ENCODE results near the gene PRR29. TPM values are rescaled to one million over a fixed set of nuclear protein-coding genes. Genes with fewer than 3 reads are reported as not detected.

Gene PRR29
- total RNA-seq, 2 experiments from 2014 or later, result 0.16 to 0.29 TPM

DNA sequence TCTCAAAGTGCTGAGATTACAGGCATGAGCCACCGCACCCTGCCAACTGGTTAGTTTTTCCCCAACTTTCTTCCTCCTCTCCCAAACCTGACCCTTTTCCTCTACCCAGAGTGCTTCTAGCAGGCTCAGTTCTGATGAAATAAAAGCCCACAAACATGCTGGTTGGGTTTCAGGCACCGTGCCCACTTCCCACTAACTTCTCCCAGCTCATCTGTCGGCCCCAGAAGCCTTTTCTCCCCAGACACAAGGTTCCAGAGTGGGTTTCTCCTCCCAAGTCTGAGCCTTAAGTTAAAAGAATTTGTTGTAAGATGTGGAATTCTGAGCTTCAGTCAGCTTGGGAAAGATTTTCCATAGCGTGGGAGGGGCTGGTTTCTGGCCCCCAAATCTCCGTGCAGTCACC is 13.9 kb upstream of the PRR29 start:
- no peak for DNase-seq (ENCODE audit: low spot score)
- H3K4me1 ChIP-seq (ENCODE audit: insufficient read depth, low read length, poor library complexity, severe bottlenecking), result no peaks in the 10 kb centered on the region
- H4K20me1 ChIP-seq (ENCODE audit: insufficient read depth, low read length), result no peaks in the 10 kb centered on the region
- TF ChIP-seq, protein P1, sequence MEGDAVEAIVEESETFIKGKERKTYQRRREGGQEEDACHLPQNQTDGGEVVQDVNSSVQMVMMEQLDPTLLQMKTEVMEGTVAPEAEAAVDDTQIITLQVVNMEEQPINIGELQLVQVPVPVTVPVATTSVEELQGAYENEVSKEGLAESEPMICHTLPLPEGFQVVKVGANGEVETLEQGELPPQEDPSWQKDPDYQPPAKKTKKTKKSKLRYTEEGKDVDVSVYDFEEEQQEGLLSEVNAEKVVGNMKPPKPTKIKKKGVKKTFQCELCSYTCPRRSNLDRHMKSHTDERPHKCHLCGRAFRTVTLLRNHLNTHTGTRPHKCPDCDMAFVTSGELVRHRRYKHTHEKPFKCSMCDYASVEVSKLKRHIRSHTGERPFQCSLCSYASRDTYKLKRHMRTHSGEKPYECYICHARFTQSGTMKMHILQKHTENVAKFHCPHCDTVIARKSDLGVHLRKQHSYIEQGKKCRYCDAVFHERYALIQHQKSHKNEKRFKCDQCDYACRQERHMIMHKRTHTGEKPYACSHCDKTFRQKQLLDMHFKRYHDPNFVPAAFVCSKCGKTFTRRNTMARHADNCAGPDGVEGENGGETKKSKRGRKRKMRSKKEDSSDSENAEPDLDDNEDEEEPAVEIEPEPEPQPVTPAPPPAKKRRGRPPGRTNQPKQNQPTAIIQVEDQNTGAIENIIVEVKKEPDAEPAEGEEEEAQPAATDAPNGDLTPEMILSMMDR (conservative IDR thresholded peaks at IDR 0.05; ENCODE audit: low read length), result no peak
- no peak for TF ChIP-seq EZH2phosphoT487 (IDR thresholded peaks at IDR 0.05; ENCODE audit: borderline replicate concordance, low read depth, low read length)
- CTCF ChIA-PET (ENCODE audit: unreplicated experiment), result no interaction called here
- intact Hi-C loops (cut with micrococcal nuclease; ENCODE audit: unreplicated experiment), result no loop called here
- POLR2A ChIA-PET, result no interaction called here
- no TSS peak for BruUV-seq (replicated peaks)
- no peaks in the 10 kb centered on the region for H3K79me2 ChIP-seq (ENCODE audit: insufficient read depth, low read depth, low read length)
- no peak overlapping the region for H3K27ac ChIP-seq (ENCODE audit: low read depth, low read length, poor library complexity, severe bottlenecking)
- peaks cover 17% of the 10 kb centered on the region for H3K9me3 ChIP-seq (ENCODE audit: low read length)
- H2AFZ ChIP-seq (ENCODE audit: low read length), result no peak overlapping the region
- no peaks in the 10 kb centered on the region for H3K9me2 ChIP-seq (ENCODE audit: insufficient read depth, low read length)
- no peaks in the 10 kb centered on the region for H3K36me3 ChIP-seq (ENCODE audit: insufficient read depth, low read length)
- H3K4me3 ChIP-seq (ENCODE audit: low read depth, low read length, poor library complexity, severe bottlenecking), result no peak overlapping the region
- no peak overlapping the region for H3K4me2 ChIP-seq (ENCODE audit: low read length)

DNA sequence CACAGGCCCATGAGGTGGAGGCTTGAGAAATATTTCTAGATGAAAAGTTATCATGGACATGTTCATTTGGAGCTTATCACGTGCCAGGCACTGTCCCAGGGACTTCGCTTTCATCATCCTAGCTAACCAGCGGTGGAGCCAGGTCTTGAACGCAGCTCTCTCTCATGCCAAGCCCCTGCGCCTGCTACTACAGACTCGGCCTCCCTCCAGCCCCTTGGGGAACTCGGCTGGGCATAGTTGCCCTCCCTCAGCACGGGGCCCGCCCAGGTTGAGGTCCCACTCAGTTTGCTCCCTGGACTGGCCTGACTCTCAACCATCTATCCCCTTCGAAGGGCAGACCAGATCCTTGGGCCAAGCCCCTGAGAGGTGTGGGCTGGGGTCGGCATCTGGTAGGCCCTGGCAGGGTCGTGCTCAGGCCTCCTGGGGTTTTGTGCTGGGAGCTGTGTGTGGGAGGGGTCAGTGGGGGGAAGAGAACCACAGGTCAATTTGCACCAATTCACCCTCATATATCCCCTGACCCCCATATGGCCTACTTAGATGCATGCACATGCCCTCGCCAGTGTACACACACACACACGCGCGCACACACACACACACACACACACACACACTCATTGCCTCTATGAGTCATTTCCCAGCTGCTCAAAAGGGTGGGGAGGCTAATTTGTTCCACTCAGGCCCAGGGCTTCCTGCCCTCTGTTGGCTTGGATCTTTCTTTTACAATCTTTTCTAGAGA is 13.3 kb upstream of the PRR29 start:
- BruUV-seq (replicated peaks), result no TSS peak
- Histone ChIP-seq H3K27ac (ENCODE audit: low read depth, low read length, poor library complexity, severe bottlenecking) (no peak overlapping the region), H3K9me2 (ENCODE audit: insufficient read depth, low read length) (no peaks in the 10 kb centered on the region), H3K9me3 (ENCODE audit: low read length) (peaks cover 17% of the 10 kb centered on the region), H4K20me1 (ENCODE audit: insufficient read depth, low read length) (no peaks in the 10 kb centered on the region), H2AFZ (ENCODE audit: low read length) (no peak overlapping the region), H3K4me1 (ENCODE audit: insufficient read depth, low read length, poor library complexity, severe bottlenecking) (no peaks in the 10 kb centered on the region), H3K4me3 (ENCODE audit: low read depth, low read length, poor library complexity, severe bottlenecking) (no peak overlapping the region), H3K79me2 (ENCODE audit: insufficient read depth, low read depth, low read length) (no peaks in the 10 kb centered on the region), H3K4me2 (ENCODE audit: low read length) (no peak overlapping the region), H3K36me3 (ENCODE audit: insufficient read depth, low read length) (no peaks in the 10 kb centered on the region)
- TF ChIP-seq, protein P1 (conservative IDR thresholded peaks at IDR 0.05; ENCODE audit: low read length), result no peak
- TF ChIP-seq EZH2phosphoT487 (IDR thresholded peaks at IDR 0.05; ENCODE audit: borderline replicate concordance, low read depth, low read length), result no peak
- no peak for DNase-seq (ENCODE audit: low spot score)
- intact Hi-C loops (cut with micrococcal nuclease; ENCODE audit: unreplicated experiment), result no loop called here
- ChIA-PET POLR2A (no interaction called here), CTCF (ENCODE audit: unreplicated experiment) (no interaction called here)

DNA sequence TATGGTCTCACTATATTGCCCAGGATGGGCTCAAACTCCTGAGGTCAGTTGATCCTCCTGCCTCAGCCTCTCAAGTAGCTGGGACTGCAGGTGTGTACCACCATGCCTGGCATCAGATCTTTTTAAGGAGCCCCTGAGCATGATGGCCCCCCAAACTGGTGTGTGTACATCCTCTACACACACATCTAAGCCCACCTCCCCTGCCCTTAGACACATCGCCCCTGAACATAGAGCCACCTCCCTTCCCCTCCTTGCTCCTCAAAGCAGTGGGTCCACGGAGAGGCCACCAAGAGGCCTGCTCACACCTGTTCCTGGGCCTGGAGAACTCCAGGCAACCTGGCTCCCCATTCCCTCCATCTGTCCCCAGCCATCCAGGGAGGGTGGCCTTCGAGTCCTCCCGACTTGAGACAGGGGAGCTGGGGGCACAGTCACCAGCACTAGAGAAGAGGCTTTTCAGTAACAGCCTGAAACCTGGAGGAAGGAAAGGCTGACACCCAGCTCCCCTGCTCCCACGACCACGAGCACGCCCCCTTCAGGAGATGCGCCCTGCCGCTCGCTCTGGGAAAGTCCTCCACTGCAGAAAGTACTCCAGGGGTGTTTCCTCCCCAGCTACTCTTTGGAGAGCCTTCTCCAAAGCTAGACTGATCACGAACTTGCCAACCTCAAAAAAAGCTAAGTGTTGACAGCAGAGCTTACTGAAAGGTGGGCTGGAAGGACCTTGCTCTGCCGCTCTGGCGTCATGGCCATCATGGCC is 12.6 kb upstream of the PRR29 start:
- Histone ChIP-seq H3K4me3 (ENCODE audit: low read depth, low read length, poor library complexity, severe bottlenecking) (no peak overlapping the region), H4K20me1 (ENCODE audit: insufficient read depth, low read length) (no peaks in the 10 kb centered on the region), H3K36me3 (ENCODE audit: insufficient read depth, low read length) (no peaks in the 10 kb centered on the region), H2AFZ (ENCODE audit: low read length) (no peak overlapping the region), H3K4me2 (ENCODE audit: low read length) (no peak overlapping the region), H3K79me2 (ENCODE audit: insufficient read depth, low read depth, low read length) (no peaks in the 10 kb centered on the region), H3K9me3 (ENCODE audit: low read length) (peaks cover 17% of the 10 kb centered on the region), H3K9me2 (ENCODE audit: insufficient read depth, low read length) (no peaks in the 10 kb centered on the region), H3K27ac (ENCODE audit: low read depth, low read length, poor library complexity, severe bottlenecking) (no peak overlapping the region), H3K4me1 (ENCODE audit: insufficient read depth, low read length, poor library complexity, severe bottlenecking) (peaks cover 4% of the 10 kb centered on the region)
- POLR2A ChIA-PET, result no interaction called here
- CTCF ChIA-PET (ENCODE audit: unreplicated experiment), result interaction anchor here (0.6 to 1.0 kb wide), 3 partner anchors 24 to 293 kb away, joined by 3 to 5 read pairs (median 5); no protein-coding TSS in a partner anchor
- no peak for DNase-seq (ENCODE audit: low spot score)
- TF ChIP-seq, protein P1 (conservative IDR thresholded peaks at IDR 0.05; ENCODE audit: low read length), result peak; percentile 41; the same call in 1 of the 2 replicates
- no peak for TF ChIP-seq EZH2phosphoT487 (IDR thresholded peaks at IDR 0.05; ENCODE audit: borderline replicate concordance, low read depth, low read length)
- BruUV-seq (replicated peaks), result no TSS peak
- intact Hi-C loops (cut with micrococcal nuclease; ENCODE audit: unreplicated experiment), result no loop called here
